HEK293 (cell line): Measurements from ENCODE around the gene SMYD2.

ENCODE experiments used
- CTCF ChIA-PET: fragments of 350-600 bp; formaldehyde crosslinking; extraction: SDS; loops from one replicate; lab custom pipeline; 2021; ENCODE audit warnings: antibody characterized with exemption; lab: Yijun Ruan, JAX
- POLR2A ChIA-PET: fragments of 300-600 bp; formaldehyde crosslinking; extraction: SDS; loops from one replicate; lab custom pipeline; 2020; ENCODE audit warnings: antibody characterized with exemption, inconsistent platforms; lab: Yijun Ruan, JAX
- H3K27ac ChIP-seq: fragments of 200-500 bp; sonication (Bioruptor generic); 2 replicates; pipeline ENCODE4 v1.5.1; 2014; ENCODE audit warnings: low read depth, low read length, control low read depth, inconsistent platforms; ENCODE audit errors: extremely low read depth
- H3K36me3 ChIP-seq, 2 experiments: fragments of 200-500 bp in 1 of 2; sonication (Bioruptor generic) in 1 of 2; 1 replicate in 1 of 2; 2 replicates in 1 of 2; pipeline ENCODE4 v1.5.1; 2014 to 2017; ENCODE audit warnings: inconsistent platforms in 2 of 2, low read length in 2 of 2; ENCODE audit not compliant: control insufficient read depth in 2 of 2, insufficient read depth in 1 of 2
- H3K4me1 ChIP-seq: fragments of 200-500 bp; sonication (Bioruptor generic); 2 replicates; pipeline ENCODE4 v1.5.1; 2014; ENCODE audit warnings: mild to moderate bottlenecking, low read length, inconsistent platforms; ENCODE audit not compliant: control insufficient read depth, insufficient read depth
- H3K4me3 ChIP-seq: 2 replicates; pipeline ENCODE4 v1.5.1; 2011; ENCODE audit warnings: low read depth, mild to moderate bottlenecking, control low read depth, low read length, moderate library complexity
- H3K9me3 ChIP-seq: fragments of 200-500 bp; sonication (Bioruptor generic); 2 replicates; pipeline ENCODE4 v1.5.1; 2014; ENCODE audit warnings: low read depth, low read length, inconsistent platforms; ENCODE audit not compliant: control insufficient read depth, insufficient read depth
- BCL11A ChIP-seq: fragments of 450-650 bp; formaldehyde crosslinking; IDR thresholded peaks from 2 replicates; pipeline ENCODE4 v1.5.1; 2016; ENCODE audit warnings: low read depth, missing biosample characterization, missing genetic modification characterization
- KLF16 ChIP-seq: fragments of 450-650 bp; formaldehyde crosslinking; IDR thresholded peaks from 2 replicates; pipeline ENCODE4 v1.5.1; 2017; ENCODE audit warnings: missing biosample characterization, missing genetic modification characterization
- OVOL3 ChIP-seq: fragments of 450-650 bp; formaldehyde crosslinking; IDR thresholded peaks from 2 replicates; pipeline ENCODE4 v1.5.1; 2016; ENCODE audit warnings: missing biosample characterization, missing genetic modification characterization
- SP2 ChIP-seq: fragments of 450-650 bp; formaldehyde crosslinking; IDR thresholded peaks from 2 replicates; pipeline ENCODE4 v1.5.1; 2016; ENCODE audit warnings: missing biosample characterization, missing genetic modification characterization
- ZBTB49 ChIP-seq: fragments of 450-650 bp; formaldehyde crosslinking; IDR thresholded peaks from 2 replicates; pipeline ENCODE4 v1.5.1; 2016; ENCODE audit warnings: missing biosample characterization, missing genetic modification characterization, low read depth
- ZFP69B ChIP-seq: fragments of 450-650 bp; formaldehyde crosslinking; IDR thresholded peaks from 2 replicates; pipeline ENCODE4 v1.5.1; 2016; ENCODE audit warnings: missing biosample characterization, missing genetic modification characterization
- ZNF354C ChIP-seq: fragments of 450-650 bp; formaldehyde crosslinking; IDR thresholded peaks from 2 replicates; pipeline ENCODE4 v1.5.1; 2016; ENCODE audit warnings: missing biosample characterization, missing genetic modification characterization, low read depth, borderline replicate concordance
- ZNF362 ChIP-seq: fragments of 450-650 bp; formaldehyde crosslinking; IDR thresholded peaks from 2 replicates; pipeline ENCODE4 v1.5.1; 2016; ENCODE audit warnings: missing biosample characterization, missing genetic modification characterization
- ZNF394 ChIP-seq: fragments of 450-650 bp; formaldehyde crosslinking; IDR thresholded peaks from 2 replicates; pipeline ENCODE4 v1.5.1; 2016; ENCODE audit warnings: missing biosample characterization, missing genetic modification characterization, mild to moderate bottlenecking, moderate library complexity, borderline replicate concordance
- ZNF473 ChIP-seq: fragments of 450-650 bp; formaldehyde crosslinking; IDR thresholded peaks from 2 replicates; pipeline ENCODE4 v1.5.1; 2017; ENCODE audit warnings: missing biosample characterization, missing genetic modification characterization
- ZNF513 ChIP-seq: fragments of 450-650 bp; IDR thresholded peaks from 2 replicates; pipeline ENCODE4 v1.5.1; 2018; ENCODE audit warnings: missing biosample characterization, missing genetic modification characterization
- ZNF560 ChIP-seq: fragments of 450-650 bp; formaldehyde crosslinking; IDR thresholded peaks from 2 replicates; pipeline ENCODE4 v1.5.1; 2017; ENCODE audit warnings: missing biosample characterization, missing genetic modification characterization, borderline replicate concordance
- ZNF626 ChIP-seq: fragments of 450-650 bp; sonication (Bioruptor Pico); formaldehyde crosslinking; IDR thresholded peaks from 2 replicates; pipeline ENCODE4 v1.5.1; 2018; ENCODE audit warnings: missing biosample characterization, missing genetic modification characterization, inconsistent platforms
- ZNF639 ChIP-seq: fragments of 450-650 bp; formaldehyde crosslinking; IDR thresholded peaks from 2 replicates; pipeline ENCODE4 v1.5.1; 2016; ENCODE audit warnings: missing biosample characterization, missing genetic modification characterization
- ZNF776 ChIP-seq: fragments of 450-650 bp; formaldehyde crosslinking; IDR thresholded peaks from 2 replicates; pipeline ENCODE4 v1.5.0; 2017; ENCODE audit warnings: missing biosample characterization, missing genetic modification characterization, borderline replicate concordance
- ZSCAN18 ChIP-seq: fragments of 450-650 bp; formaldehyde crosslinking; IDR thresholded peaks from 2 replicates; pipeline ENCODE4 v1.5.1; 2016; ENCODE audit warnings: missing biosample characterization, missing genetic modification characterization

SMYD2 gene

GRCh38 chr1:214321705-214322453 lies 40.9 kb downstream of the SMYD2 start:
- H3K4me3 ChIP-seq: no peak overlapping the region
- POLR2A ChIA-PET: no interaction called here
- no peaks in the 10 kb centered on the region for H3K4me1 ChIP-seq
- H3K36me3 ChIP-seq: peaks cover 0 to 18% of the 10 kb centered on the region in 2 experiments; a peak in 1 of 3 replicates
- no peak overlapping the region for H3K27ac ChIP-seq
- TF ChIP-seq ZNF560 (tag by site-specific recombination) (no peak), ZNF513 (no peak), ZBTB49 (tag by site-specific recombination) (no peak), ZNF626 (no peak)
- H3K9me3 ChIP-seq: no peaks in the 10 kb centered on the region
- CTCF ChIA-PET: interaction anchor here (1.3 to 2.5 kb wide), 2 partner anchors 9 to 61 kb away, joined by 3 to 17 read pairs; no protein-coding TSS in a partner anchor

GRCh38 chr1:214324896-214325800 lies 44.2 kb downstream of the SMYD2 start:
- no peaks in the 10 kb centered on the region for H3K9me3 ChIP-seq
- CTCF ChIA-PET: interaction anchor here (0.6 to 12.8 kb wide), 12 partner anchors 8 to 1039 kb away, joined by 3 to 428 read pairs (median 4); no protein-coding TSS in a partner anchor
- TF ChIP-seq ZNF473 (tag by site-specific recombination) (no peak), ZNF354C (tag by site-specific recombination) (no peak), BCL11A (tag by site-specific recombination) (no peak)
- TF ChIP-seq, all 188 proteins: peak for 0
- H3K36me3 ChIP-seq: peaks cover 0 to 17% of the 10 kb centered on the region in 2 experiments; a peak in 1 of 3 replicates
- H3K4me1 ChIP-seq: no peaks in the 10 kb centered on the region
- H3K27ac ChIP-seq: no peak overlapping the region
- POLR2A ChIA-PET: interaction anchor here (0.6 to 0.7 kb wide), 3 partner anchors 21 to 1083 kb away, joined by 3 to 8 read pairs (median 3); no protein-coding TSS in a partner anchor
- no peak overlapping the region for H3K4me3 ChIP-seq

GRCh38 chr1:214326406-214326805 lies 45.4 kb downstream of the SMYD2 start:
- no peak overlapping the region for H3K4me3 ChIP-seq
- CTCF ChIA-PET: interaction anchor here (1.4 to 14.5 kb wide), 5 partner anchors 9 to 263 kb away, joined by 3 to 428 read pairs (median 186); no protein-coding TSS in a partner anchor
- H3K36me3 ChIP-seq: peaks cover 0 to 18% of the 10 kb centered on the region in 2 experiments; a peak in 1 of 3 replicates
- H3K9me3 ChIP-seq: no peaks in the 10 kb centered on the region
- H3K4me1 ChIP-seq: no peaks in the 10 kb centered on the region
- no peak overlapping the region for H3K27ac ChIP-seq
- POLR2A ChIA-PET: interaction anchor here (1.2 kb wide), 1 partner anchor 65 kb away, joined by 3 read pairs; no protein-coding TSS in a partner anchor
- TF ChIP-seq SP2 (tag by site-specific recombination) (no peak), OVOL3 (tag by site-specific recombination) (no peak), ZBTB49 (tag by site-specific recombination) (no peak), ZFP69B (tag by site-specific recombination) (no peak), ZNF776 (no peak), ZNF394 (no peak), ZSCAN18 (no peak), ZNF362 (no peak), KLF16 (tag by site-specific recombination) (no peak), ZNF639 (tag by site-specific recombination) (no peak)
